Activated CD4-positive, alpha-beta T cell treated with anti-CD3 and anti-CD28 coated beads for 4 hours (primary cell): Measurements from ENCODE around the gene NME5.

Experiments used
- DNase-seq, 2 donors: peaks; one replicate each; pipeline ENCODE4 v3.0.0-alpha.2; 2020

NME5 gene

DNA sequence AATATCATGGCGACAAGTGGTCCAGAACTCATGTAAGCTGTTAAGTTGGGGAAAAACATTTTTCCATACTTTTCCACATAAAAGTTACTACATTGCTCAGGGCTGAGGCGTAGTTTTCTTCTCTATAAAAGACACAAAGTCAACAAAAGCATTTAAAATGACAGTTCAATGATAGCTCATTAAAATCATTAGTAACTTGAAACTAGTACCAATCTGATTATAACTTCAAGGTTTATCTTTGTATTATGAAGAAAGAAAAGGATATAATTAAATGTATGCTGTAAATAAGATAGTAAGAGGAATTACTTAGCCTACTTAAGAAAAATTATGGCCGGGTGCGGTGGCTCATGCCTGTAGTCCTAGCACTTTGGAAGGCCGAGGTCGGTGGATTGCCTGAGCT, 9.9 kb downstream of the NME5 start:
- no peak for DNase-seq

- DNase-seq: no peak
These were observed 10.9 kb downstream of the NME5 start for GRCh38 chr5:138128334-138128733.

DNA sequence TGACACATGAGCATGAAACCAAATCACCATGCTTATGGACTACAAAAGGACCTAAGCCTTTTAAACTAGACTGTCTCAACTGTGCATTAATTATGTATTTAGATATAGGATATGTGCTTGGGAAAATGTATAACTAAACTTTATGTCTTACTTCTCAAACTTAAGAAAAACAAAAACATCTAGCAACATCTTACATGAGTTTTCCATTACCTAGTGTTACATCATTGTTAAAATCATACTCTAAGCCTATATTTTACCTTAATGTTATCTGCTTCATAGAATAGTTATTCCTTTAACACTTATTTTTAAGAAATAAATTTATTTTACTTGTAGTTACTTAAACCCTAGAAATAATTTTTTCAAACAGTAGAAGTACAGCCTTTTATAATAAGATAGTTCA, 24.0 kb downstream of the NME5 start:
- no peak for DNase-seq

DNA sequence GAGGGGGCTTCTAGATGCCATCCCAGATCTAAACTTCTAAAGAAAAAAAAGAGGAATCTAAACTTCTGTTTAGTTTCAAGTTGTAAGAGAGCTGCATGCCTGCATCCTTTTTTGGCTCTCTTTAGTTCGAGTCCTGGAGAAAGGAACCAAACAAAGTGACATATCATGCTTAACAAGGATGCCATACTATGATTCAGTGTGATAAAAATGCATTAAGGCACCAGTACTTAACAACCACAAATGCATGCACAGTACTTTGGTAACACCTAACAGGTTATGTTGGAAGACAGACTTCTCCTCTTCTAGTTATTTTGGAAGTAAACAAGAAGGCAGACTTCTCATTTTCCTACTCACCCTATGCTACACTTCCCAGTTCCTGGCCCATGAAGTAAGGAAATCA, 27.3 kb downstream of the NME5 start:
- no peak for DNase-seq

- no peak for DNase-seq
These were observed 28.0 kb downstream of the NME5 start for GRCh38 chr5:138111181-138111580.

GRCh38 chr5:138110266-138110963, 28.8 kb downstream of the NME5 start:
- DNase-seq: no peak

DNA sequence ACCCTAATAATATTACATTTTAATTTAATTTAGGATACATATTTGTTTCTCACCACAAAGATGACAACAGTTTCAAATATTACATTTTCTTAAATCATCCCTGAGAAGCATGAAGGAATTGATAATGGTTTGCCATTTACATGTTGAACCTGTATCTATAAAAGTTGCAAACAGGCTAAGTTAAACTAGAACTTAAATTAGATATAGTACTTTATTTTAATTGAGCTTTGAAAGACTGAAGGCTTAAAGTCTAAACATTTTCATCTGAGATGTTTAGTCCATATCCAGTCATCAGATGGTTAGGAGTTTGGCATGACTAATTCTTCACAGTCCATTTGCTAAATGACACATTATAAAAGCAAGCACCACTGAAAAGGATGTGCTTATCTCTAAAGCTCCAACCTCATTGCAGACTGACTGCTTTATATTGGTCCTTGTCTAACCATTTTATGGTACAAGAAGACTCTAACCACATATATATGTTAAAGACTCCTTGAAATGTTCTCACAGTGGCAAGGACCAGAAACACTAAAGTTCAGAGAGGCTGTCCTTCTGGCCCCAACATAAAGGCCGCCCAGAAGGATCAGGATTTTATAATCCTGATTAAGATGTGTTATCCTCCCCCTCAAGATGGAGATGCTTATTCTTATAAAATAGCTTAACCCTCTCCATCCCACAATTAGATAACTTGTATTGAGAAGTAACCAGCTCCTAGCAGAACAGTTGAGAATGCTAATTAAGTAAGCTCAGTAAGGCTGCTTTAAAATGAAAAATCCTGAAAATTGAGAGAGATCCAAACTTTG, 29.6 kb downstream of the NME5 start:
- no peak for DNase-seq

GRCh38 chr5:138107213-138107612, 32.0 kb downstream of the NME5 start:
- no peak for DNase-seq

DNA sequence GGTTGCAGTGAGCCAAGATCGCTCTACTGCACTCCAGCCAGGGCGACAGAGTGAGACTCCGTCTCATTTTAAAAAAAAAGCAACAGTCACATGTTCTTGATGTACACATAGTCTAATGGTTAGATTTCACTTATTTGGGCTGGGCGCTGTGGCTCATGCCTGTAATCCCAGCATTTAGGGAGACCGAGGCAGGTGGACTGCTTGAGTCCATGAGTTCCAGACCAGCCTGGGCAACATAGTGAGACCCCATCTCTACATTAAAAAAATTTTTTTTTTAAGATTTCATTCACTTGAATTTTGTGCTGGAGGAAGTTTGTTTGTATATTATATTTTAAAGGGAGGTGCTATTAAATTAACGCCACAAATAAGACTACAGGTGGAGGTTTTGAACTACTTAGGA, 33.5 kb downstream of the NME5 start:
- no peak for DNase-seq

DNA sequence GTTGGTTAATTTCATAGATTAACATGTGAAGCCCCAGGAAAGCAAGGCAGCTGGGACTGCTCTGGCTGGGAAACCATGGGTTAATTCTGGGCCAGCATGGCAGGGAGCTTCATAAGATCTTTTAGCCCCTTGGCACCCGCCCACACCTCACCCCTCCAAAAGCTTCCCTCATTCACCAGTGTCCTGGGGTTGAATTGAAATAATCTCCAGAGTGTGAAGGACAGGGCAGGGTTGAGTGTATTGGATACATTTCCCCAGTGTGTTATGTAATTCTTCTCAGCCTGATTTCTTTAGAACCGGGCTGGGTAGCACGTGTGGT, 36.0 kb downstream of the NME5 start:
- DNase-seq: no peak

DNA sequence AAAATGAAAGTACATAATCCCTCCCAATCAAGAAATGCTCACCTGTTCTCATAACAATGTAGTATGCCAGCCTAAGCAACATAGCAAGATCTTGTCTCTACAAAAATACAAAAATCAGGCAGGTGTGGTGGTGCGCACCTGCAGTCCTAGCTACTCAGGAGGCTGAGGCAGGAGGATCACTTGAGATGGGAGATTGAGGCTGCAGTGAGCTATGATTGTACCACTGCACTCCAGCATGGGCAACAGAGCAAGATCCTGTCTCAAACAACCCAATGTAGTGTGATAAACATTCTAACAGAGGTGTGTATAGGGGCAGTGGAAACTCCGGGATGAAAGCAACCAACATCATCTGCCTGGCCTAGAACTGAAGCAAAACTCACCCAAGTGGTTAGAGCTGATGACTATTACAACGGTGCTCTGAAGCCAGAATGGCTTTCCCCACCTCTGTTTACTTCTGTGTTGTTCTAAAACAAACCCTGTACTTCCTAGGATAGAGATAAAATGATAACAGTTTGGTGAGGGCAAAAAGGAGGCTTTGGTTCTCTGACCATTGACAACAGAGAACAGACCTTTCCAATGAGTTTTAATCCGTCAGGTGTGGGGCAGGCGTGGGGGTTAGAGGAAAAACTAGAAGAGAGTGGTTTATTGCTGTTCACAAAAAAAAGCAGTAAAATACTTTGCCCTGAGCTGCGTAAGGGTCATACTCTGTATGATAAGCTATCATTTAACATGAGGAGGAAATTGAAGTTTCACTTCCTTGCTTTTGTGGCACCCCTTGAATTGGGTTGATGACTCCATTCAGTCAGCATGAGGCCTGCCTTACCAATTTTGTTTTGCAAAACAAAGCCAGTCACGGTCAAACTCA, 36.5 kb downstream of the NME5 start:
- DNase-seq: no peak

DNA sequence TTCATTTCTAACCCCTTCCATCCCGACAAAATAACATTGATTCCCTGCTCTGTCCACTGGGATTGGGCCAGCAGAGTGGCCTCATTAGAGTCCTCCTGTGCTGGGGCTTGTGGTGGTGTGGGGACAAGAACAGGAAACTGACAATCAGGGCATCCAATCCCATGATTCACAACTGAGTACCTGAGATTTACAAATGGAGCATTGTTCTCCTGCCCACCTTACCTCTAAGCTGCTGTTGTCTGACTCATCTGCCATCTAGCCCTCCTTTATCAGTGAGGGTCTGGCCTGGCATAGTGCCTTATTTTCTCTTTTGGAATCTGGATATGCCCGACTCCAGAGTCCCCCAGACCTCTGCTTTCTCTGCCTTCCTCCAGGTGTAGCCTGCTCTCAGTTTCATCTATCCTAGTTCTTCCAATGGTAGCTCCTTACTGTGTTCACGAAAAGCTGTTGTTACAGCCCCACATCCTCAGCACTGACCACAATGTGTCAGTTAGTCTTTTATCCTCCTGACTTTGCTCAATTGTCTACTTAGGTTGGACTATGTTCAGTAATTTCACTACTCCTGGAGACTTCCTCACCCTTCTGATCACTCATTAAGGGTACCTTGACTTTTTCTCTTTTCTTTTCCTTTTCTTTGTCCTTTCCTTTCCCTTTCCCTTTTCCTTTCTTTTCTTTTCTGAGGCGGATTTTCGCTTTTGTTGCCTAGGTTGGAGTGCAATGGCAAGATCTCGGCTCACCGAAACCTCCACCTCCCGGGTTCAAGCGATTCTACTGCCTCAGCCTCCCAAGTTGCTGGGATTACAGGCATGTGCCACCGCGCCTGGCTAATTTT, 42.0 kb downstream of the NME5 start:
- DNase-seq: no peak

DNA sequence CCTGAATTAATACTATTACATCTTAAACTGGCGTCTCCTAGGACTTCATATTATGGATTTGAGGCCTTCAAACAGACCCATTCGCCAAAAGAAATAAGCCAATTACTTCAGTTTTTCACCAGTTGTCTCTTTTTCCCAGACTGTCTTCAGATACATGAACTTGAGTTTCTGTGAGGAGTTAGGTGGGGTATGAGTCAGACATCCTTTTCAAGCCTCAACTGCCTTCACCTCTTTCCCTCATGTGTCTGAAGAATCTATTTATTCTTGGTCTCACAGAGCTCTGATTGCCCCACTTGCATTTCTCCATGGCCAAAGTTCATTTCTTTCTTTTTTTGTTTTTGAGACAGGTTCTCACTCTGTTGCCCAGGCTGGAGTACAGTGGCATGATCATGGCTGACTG, 42.9 kb downstream of the NME5 start:
- no peak for DNase-seq

GRCh38 chr5:138095100-138095907, 43.9 kb downstream of the NME5 start:
- DNase-seq: no peak

- DNase-seq: no peak
These were observed 46.2 kb downstream of the NME5 start for GRCh38 chr5:138093036-138093435.

GRCh38 chr5:138092301-138092700, 46.9 kb downstream of the NME5 start:
- DNase-seq: no peak

DNA sequence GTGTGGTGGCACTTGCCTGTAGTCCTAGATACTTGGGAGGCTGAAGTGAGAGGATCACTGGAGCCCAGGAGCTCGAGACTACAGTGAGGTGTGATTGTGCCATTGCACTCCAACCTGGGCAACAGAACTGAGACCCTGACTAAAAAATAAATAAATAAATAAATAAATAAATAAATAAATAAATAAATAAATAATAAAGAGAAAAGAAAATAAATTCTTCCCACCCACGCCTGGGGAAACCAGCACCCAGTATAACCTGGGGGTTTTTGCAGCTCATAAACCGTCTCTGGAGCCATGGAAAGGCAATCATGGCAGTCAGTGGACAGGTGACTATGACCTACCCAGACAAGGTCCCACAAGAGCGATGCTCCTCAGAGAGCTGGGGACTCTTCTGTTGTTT, 47.5 kb downstream of the NME5 start:
- DNase-seq: no peak

DNA sequence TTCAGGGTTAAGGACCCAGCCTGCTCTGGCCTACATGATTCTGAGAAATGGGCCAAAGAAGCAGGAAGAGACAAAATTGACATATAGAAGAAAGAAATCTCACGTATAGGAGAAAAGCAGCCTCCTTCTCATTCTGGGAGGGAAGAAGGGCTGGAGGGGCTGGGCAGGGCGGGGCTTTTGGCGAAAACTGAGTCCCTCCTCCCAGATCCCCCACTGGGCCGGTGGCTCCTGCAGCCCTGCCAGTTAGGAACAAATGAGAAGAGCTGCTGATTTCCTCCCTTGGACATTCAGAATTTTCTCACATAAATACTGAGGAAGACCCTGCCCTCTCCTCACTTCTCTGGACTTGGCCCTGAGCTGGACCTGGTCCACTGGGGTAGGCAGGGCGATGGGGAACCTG, 55.5 kb downstream of the NME5 start, which contains the start of gene WNT8A:
Gene WNT8A, plus strand, starts transcription at position 332 of the 400 bp plus-strand sequence. CDS start 95 bp downstream, outside the sequence.
- no peak for DNase-seq

DNA sequence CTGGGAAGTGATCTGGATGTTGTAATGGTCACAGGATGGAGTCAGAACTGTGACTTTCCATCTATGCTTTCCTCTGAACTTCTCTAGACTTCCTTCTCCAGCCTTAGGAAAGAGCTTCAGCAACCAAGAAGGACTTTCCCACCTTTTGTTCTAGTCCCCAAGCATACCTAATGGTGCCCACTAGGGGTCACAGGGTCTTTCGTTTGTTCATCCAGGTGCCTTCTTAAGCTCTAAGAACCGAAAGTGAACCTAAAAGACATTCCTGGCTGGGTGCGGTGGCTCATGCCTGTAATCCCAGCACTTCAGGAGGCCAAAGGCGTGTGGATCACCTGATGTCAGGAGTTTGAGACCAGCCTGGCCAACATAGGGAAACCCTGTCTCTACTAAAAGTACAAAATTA, 57.2 kb downstream of the NME5 start:
- DNase-seq: no peak

DNA sequence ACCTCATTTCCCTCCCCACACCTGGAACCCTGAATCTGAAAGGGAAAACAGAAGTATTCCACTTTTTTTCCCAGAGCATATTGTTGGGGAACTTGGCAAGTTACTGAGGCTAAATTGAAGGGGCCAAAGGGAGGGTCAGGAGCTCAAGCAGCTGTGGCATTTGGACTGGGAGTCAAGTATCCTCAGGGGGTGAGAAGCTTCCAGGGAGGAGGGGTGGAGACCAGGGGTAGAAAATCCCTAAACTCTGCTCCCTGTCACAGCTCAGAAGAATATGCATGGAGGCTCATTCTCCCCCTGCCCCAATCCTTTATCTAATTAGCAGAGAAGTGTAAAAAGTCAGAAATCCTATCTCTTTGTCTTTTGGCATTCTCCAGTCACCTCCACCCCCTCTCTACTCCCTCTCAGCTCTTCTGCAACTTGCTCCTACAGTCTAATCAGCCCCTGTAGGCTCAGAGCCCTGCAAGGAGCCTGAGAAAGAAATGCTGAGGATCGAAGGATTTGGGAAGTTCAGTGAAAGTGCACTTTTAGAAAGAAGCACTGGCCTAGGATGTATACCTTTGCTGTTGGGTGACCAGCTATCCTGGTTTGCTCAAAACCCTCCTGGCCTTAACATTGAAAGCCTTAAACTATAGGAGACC, 61.1 kb downstream of the NME5 start:
- no peak for DNase-seq

DNA sequence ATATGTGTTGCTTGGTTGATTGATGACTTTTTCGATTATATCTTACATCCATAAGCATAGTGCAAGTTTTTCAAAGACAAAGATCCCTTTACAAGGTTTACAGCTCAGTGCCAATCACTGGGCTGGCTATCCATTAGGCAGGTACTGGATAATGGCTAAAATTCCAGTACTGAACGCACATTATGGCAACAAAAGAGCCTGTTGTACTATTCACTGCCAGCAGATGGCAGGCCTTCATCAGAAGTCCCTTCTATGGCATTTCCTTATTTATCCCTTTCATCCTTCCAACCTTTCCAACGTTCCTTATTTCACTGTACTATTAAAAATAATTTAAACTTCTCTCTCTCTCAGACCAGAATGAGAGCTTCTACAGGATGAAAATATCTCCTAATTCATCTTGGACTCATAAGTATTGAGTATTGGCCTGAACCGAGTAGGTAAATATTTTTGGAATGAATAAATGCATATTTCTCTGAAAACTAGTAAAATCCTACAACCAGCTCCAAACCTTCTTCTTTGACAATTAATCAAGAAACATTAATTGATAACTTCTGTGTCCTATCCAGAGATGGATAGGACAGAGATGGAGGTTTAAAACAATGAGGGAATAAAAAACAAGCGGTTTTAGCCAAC, 62.0 kb downstream of the NME5 start:
- DNase-seq: peak; percentile 25 to 53
